ENCODE measurements around the gene BCL2. TPM values are rescaled to one million over a fixed set of nuclear protein-coding genes. Genes with fewer than 3 reads are reported as not detected.

BCL2 gene
- total and polyA plus RNA-seq, 5 donors = 2.7 to 7.7 (median 4.0) TPM

- Histone ChIP-seq H3K27me3 (ENCODE audit: control insufficient read depth, insufficient read depth) (no peaks in the 10 kb centered on the region), H3K9me3 (ENCODE audit: control insufficient read depth, low read length) (no peaks in the 10 kb centered on the region), H3K27ac (ENCODE audit: low read length) (no peak overlapping the region), H3K4me1 (ENCODE audit: control insufficient read depth, insufficient read depth, low read length) (no peaks in the 10 kb centered on the region), H3K4me3 (ENCODE audit: low read length) (no peak overlapping the region)
- no peak for ATAC-seq
- no peak for DNase-seq
- WGBS = 65% methylated on average over 10 of the region's 10 CpGs
- intact Hi-C loops (cut with DNase I) = no loop called here
Measured at GRCh38 chr18:63253428-63254372, 65.9 kb downstream of the BCL2 start.

GRCh38 chr18:63253014-63253413 lies 66.6 kb downstream of the BCL2 start:
- Histone ChIP-seq H3K9me3 (ENCODE audit: control insufficient read depth, low read length) (no peaks in the 10 kb centered on the region), H3K27ac (ENCODE audit: low read length) (no peak overlapping the region), H3K27me3 (ENCODE audit: control insufficient read depth, insufficient read depth) (no peaks in the 10 kb centered on the region), H3K4me1 (ENCODE audit: control insufficient read depth, insufficient read depth, low read length) (no peaks in the 10 kb centered on the region), H3K4me3 (ENCODE audit: low read length) (no peak overlapping the region)
- ATAC-seq (no peak), DNase-seq (no peak)
- intact Hi-C loops (cut with DNase I) = no loop called here
- whole genome bisulfite sequencing = 82% methylated on average over 6 of the region's 6 CpGs

- Histone ChIP-seq H3K4me3 (ENCODE audit: low read length) (no peak overlapping the region), H3K4me1 (ENCODE audit: control insufficient read depth, insufficient read depth, low read length) (no peaks in the 10 kb centered on the region), H3K9me3 (ENCODE audit: control insufficient read depth, low read length) (no peaks in the 10 kb centered on the region), H3K27ac (ENCODE audit: low read length) (no peak overlapping the region), H3K27me3 (ENCODE audit: control insufficient read depth, insufficient read depth) (no peaks in the 10 kb centered on the region)
- ATAC-seq (peak; percentile 34 to 77), DNase-seq (peak in 1 of 3 donors; percentile 61)
- intact Hi-C loops (cut with DNase I) = no loop called here
- 65% methylated on average over 7 of the region's 7 CpGs for WGBS
Measured at GRCh38 chr18:63249771-63250170, 69.8 kb downstream of the BCL2 start.

- no peaks in the 10 kb centered on the region for H3K27me3 ChIP-seq (ENCODE audit: control insufficient read depth, insufficient read depth)
- ATAC-seq (no peak), DNase-seq (no peak)
- H3K4me1 ChIP-seq (ENCODE audit: control insufficient read depth, insufficient read depth, low read length) = no peaks in the 10 kb centered on the region
- H3K27ac ChIP-seq (ENCODE audit: low read length) = no peak overlapping the region
- no peaks in the 10 kb centered on the region for H3K9me3 ChIP-seq (ENCODE audit: control insufficient read depth, low read length)
- H3K4me3 ChIP-seq (ENCODE audit: low read length) = no peak overlapping the region
- 52% methylated on average over 4 of the region's 4 CpGs for WGBS
- intact Hi-C loops (cut with DNase I) = no loop called here
Measured at GRCh38 chr18:63247926-63248325, 71.6 kb downstream of the BCL2 start.

GRCh38 chr18:63247506-63247905 lies 72.1 kb downstream of the BCL2 start:
- Histone ChIP-seq H3K4me1 (ENCODE audit: control insufficient read depth, insufficient read depth, low read length) (no peaks in the 10 kb centered on the region), H3K27me3 (ENCODE audit: control insufficient read depth, insufficient read depth) (no peaks in the 10 kb centered on the region), H3K4me3 (ENCODE audit: low read length) (no peak overlapping the region), H3K9me3 (ENCODE audit: control insufficient read depth, low read length) (no peaks in the 10 kb centered on the region), H3K27ac (ENCODE audit: low read length) (no peak overlapping the region)
- intact Hi-C loops (cut with DNase I) = no loop called here
- 78% methylated on average over 4 of the region's 4 CpGs for WGBS
- DNase-seq (peak in 1 of 3 donors; percentile 50), ATAC-seq (peak in 1 of 2 donors; percentile 53)

GRCh38 chr18:63245600-63245999 lies 74.0 kb downstream of the BCL2 start:
- ATAC-seq (no peak), DNase-seq (no peak)
- H3K27me3 ChIP-seq (ENCODE audit: control insufficient read depth, insufficient read depth) = no peaks in the 10 kb centered on the region
- no peak overlapping the region for H3K27ac ChIP-seq (ENCODE audit: low read length)
- WGBS = 75% methylated on average over 3 of the region's 3 CpGs
- H3K4me3 ChIP-seq (ENCODE audit: low read length) = no peak overlapping the region
- intact Hi-C loops (cut with DNase I) = no loop called here
- H3K9me3 ChIP-seq (ENCODE audit: control insufficient read depth, low read length) = no peaks in the 10 kb centered on the region
- H3K4me1 ChIP-seq (ENCODE audit: control insufficient read depth, insufficient read depth, low read length) = no peaks in the 10 kb centered on the region

- WGBS = 66% methylated on average over 6 of the region's 6 CpGs
- intact Hi-C loops (cut with DNase I) = no loop called here
- no peaks in the 10 kb centered on the region for H3K9me3 ChIP-seq (ENCODE audit: control insufficient read depth, low read length)
- DNase-seq (no peak), ATAC-seq (no peak)
- H3K27me3 ChIP-seq (ENCODE audit: control insufficient read depth, insufficient read depth) = no peaks in the 10 kb centered on the region
- H3K4me1 ChIP-seq (ENCODE audit: control insufficient read depth, insufficient read depth, low read length) = no peaks in the 10 kb centered on the region
- H3K27ac ChIP-seq (ENCODE audit: low read length) = no peak overlapping the region
- H3K4me3 ChIP-seq (ENCODE audit: low read length) = no peak overlapping the region
Measured at GRCh38 chr18:63244607-63245006, 75.0 kb downstream of the BCL2 start.

GRCh38 chr18:63241760-63242159 lies 77.8 kb downstream of the BCL2 start:
- intact Hi-C loops (cut with DNase I) = no loop called here
- Histone ChIP-seq H3K4me1 (ENCODE audit: control insufficient read depth, insufficient read depth, low read length) (peaks cover 4% of the 10 kb centered on the region), H3K27me3 (ENCODE audit: control insufficient read depth, insufficient read depth) (no peaks in the 10 kb centered on the region), H3K27ac (ENCODE audit: low read length) (no peak overlapping the region), H3K4me3 (ENCODE audit: low read length) (no peak overlapping the region), H3K9me3 (ENCODE audit: control insufficient read depth, low read length) (no peaks in the 10 kb centered on the region)
- ATAC-seq (no peak), DNase-seq (no peak)
- WGBS = 93% methylated on average over 7 of the region's 7 CpGs

GRCh38 chr18:63241317-63241712 lies 78.3 kb downstream of the BCL2 start:
- ATAC-seq (no peak), DNase-seq (no peak)
- no peak overlapping the region for H3K27ac ChIP-seq (ENCODE audit: low read length)
- H3K4me3 ChIP-seq (ENCODE audit: low read length) = no peak overlapping the region
- WGBS = 61% methylated on average over 3 of the region's 3 CpGs
- intact Hi-C loops (cut with DNase I) = no loop called here
- H3K4me1 ChIP-seq (ENCODE audit: control insufficient read depth, insufficient read depth, low read length) = peaks cover 4% of the 10 kb centered on the region
- no peaks in the 10 kb centered on the region for H3K9me3 ChIP-seq (ENCODE audit: control insufficient read depth, low read length)
- H3K27me3 ChIP-seq (ENCODE audit: control insufficient read depth, insufficient read depth) = no peaks in the 10 kb centered on the region

- Histone ChIP-seq H3K4me1 (ENCODE audit: control insufficient read depth, insufficient read depth, low read length) (peaks cover 4% of the 10 kb centered on the region), H3K4me3 (ENCODE audit: low read length) (no peak overlapping the region), H3K27ac (ENCODE audit: low read length) (no peak overlapping the region), H3K27me3 (ENCODE audit: control insufficient read depth, insufficient read depth) (no peaks in the 10 kb centered on the region), H3K9me3 (ENCODE audit: control insufficient read depth, low read length) (no peaks in the 10 kb centered on the region)
- ATAC-seq = no peak
- intact Hi-C loops (cut with DNase I) = no loop called here
- no peak for DNase-seq
- WGBS = 68% methylated on average over 8 of the region's 8 CpGs
Measured at GRCh38 chr18:63240531-63241316, 78.8 kb downstream of the BCL2 start.

GRCh38 chr18:63238693-63239075 lies 80.9 kb downstream of the BCL2 start:
- Histone ChIP-seq H3K27ac (ENCODE audit: low read length) (no peak overlapping the region), H3K4me1 (ENCODE audit: control insufficient read depth, insufficient read depth, low read length) (peaks cover 4% of the 10 kb centered on the region), H3K4me3 (ENCODE audit: low read length) (no peak overlapping the region), H3K9me3 (ENCODE audit: control insufficient read depth, low read length) (no peaks in the 10 kb centered on the region), H3K27me3 (ENCODE audit: control insufficient read depth, insufficient read depth) (no peaks in the 10 kb centered on the region)
- peak in 1 of 3 donors; percentile 43 for DNase-seq
- ATAC-seq = no peak
- WGBS = 81% methylated on average over 9 of the region's 9 CpGs
- intact Hi-C loops (cut with DNase I) = no loop called here

Data from right cardiac atrium (tissue), 5 donors.